Activated T-cell treated with anti-CD3 and anti-CD28 coated beads, Interleukin-2, amount 50 U/mL, for 24 hours (primary cell): Measurements from ENCODE around the gene ASPRV1.

ENCODE experiments used
- DNase-seq: peaks from one replicate; pipeline ENCODE4 v3.0.0-alpha.2; 2020
- H3K27ac Mint-ChIP-seq: 2 replicates; pipeline ENCODE4 v1.8.0; 2020; ENCODE audit warnings: mild to moderate bottlenecking, mixed read lengths
- H3K27me3 Mint-ChIP-seq: 2 replicates; pipeline ENCODE4 v1.8.0; 2020; ENCODE audit warnings: mixed read lengths
- H3K36me3 Mint-ChIP-seq: 2 replicates; pipeline ENCODE4 v1.8.0; 2020; ENCODE audit warnings: low read depth, mixed read lengths
- H3K4me1 Mint-ChIP-seq: 2 replicates; pipeline ENCODE4 v1.8.0; 2020; ENCODE audit warnings: low read depth, mixed read lengths
- H3K4me3 Mint-ChIP-seq: 2 replicates; pipeline ENCODE4 v1.8.0; 2020; ENCODE audit warnings: mild to moderate bottlenecking, moderate library complexity, mixed read lengths
- H3K9me3 Mint-ChIP-seq: 2 replicates; pipeline ENCODE4 v1.8.0; 2020; ENCODE audit warnings: mixed read lengths

Gene ASPRV1

DNA sequence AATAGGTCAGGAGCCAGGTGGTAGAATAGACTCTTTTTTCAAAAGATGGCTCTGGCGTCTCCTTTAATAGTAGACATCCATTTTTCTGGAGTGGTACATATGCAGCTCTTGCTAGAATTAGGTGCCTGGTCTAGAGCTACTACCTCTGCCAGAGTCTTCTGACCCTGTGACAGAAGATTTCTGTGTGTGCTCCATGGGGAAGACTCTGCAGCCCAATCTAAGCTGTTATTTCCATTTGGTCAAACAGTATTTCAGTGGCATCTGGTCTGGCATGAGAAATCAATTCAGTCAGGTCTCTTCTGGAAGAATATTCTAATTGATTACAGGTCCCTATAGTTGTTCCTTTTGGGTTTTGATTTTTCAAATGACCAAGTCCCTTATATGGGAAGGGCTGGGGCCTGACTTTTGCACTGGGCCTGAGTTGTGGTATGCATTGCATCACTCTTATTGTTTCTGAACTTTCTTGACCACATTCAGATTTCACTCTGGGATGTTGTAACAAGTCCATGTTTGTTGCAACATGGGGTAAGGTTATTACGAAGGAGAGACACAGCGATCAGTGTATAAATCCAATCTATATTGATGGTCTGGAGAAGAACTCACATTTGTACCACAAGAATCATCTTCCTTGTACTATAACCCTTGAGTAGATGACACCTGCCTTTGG, 34.4 kb downstream of the ASPRV1 start:
- no peaks in the 10 kb centered on the region for H3K27me3 Mint-ChIP-seq
- H3K27ac Mint-ChIP-seq: no peak overlapping the region
- H3K36me3 Mint-ChIP-seq: peaks cover 50% of the 10 kb centered on the region

DNA sequence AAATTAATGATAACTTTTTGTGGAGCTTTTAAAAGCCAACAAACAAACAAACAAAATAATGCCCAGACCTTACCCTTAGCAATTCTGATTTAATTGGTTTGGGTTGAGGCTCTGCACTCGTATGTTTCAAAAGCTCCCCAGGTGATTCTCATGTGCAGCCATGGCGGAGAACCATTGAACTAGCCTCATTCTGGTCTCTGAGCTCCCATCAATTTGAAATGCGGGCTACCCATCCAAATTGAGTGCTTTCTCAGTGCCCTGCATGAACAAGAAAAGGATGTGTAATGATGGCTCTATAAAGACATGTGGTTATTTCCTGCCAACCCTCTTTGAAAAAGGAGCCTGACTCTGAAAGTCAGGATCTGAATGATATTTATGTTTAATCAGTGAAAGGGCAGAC, 38.3 kb downstream of the ASPRV1 start:
- no peaks in the 10 kb centered on the region for H3K9me3 Mint-ChIP-seq
- H3K27me3 Mint-ChIP-seq: no peaks in the 10 kb centered on the region
- H3K4me1 Mint-ChIP-seq: peaks cover 28% of the 10 kb centered on the region
- no peak overlapping the region for H3K27ac Mint-ChIP-seq
- peaks cover 61% of the 10 kb centered on the region for H3K36me3 Mint-ChIP-seq
- DNase-seq: no peak
- H3K4me3 Mint-ChIP-seq: no peak overlapping the region

More for the DNA sequence above, 34.4 kb downstream of the ASPRV1 start:
- peaks cover 34% of the 10 kb centered on the region for H3K4me1 Mint-ChIP-seq
- no peaks in the 10 kb centered on the region for H3K9me3 Mint-ChIP-seq
- no peak for DNase-seq
- no peak overlapping the region for H3K4me3 Mint-ChIP-seq

DNA sequence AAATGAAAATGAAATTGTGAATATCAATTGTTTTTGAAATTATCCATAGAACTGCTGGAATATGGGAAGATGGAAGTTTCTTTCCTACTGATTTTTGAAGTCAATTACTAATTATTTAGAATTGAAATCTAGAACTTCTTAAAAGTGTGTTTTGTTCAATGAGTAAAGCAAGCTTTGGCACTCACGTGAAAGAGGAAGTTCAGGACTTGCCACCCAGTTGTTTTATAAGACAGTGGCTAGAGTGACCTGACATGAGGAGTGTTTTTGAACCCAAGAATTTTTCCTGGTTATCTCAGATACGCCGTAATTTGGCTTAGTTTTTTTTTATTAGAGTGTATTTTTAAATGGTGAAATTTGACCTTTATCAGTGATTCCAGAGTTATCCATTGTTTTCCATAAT, 43.0 kb downstream of the ASPRV1 start:
- Mint-ChIP-seq H3K4me3 (no peak overlapping the region), H3K27me3 (no peaks in the 10 kb centered on the region), H3K4me1 (peaks cover 34% of the 10 kb centered on the region), H3K36me3 (peaks cover 51% of the 10 kb centered on the region), H3K27ac (no peak overlapping the region), H3K9me3 (no peaks in the 10 kb centered on the region)
- no peak for DNase-seq

DNA sequence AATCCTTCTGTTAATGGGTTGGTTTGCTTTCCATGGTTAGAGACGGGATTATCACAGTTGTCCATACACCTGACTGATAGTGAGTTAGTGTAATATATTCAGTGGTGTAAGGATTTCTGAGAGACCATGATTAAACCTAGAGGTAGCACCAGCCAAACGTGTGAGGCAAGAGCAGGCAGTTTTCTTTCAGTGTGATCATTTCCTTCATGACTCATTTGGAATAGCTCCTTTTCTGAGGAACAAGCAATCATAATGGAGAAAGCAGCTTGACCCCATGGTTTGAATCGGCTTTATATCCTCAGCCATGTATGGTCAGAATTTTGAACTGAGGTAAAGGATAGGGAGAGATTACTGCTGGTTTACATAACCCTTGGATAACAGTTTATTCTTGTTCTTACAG, 43.6 kb downstream of the ASPRV1 start:
- H3K4me1 Mint-ChIP-seq: peaks cover 34% of the 10 kb centered on the region

DNA sequence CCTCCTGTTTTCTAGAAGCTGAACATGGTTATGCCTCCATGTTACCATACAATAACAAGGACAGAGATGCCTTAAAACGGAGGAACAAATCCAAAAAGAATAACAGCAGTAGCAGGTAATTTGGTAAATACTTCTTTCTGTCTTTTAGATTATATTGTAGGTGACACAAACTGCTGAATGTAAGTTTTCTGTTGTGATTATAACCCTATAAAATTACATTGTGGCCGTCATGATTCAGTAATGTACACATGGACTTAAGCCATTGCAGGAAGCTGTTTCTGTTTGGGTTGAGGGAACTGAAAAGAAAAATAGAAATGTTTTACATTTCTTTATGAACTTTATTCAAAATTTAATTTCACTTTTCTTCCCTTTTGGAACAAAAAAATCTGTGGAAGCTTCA, 45.3 kb downstream of the ASPRV1 start:
- DNase-seq: no peak
- Mint-ChIP-seq H3K4me3 (peak overlapping the region; percentile 74), H3K9me3 (no peaks in the 10 kb centered on the region), H3K27me3 (no peaks in the 10 kb centered on the region), H3K4me1 (peaks cover 41% of the 10 kb centered on the region), H3K27ac (peak overlapping the region; percentile 28), H3K36me3 (peaks cover 47% of the 10 kb centered on the region)

More for the DNA sequence above, 43.6 kb downstream of the ASPRV1 start:
- Mint-ChIP-seq H3K4me3 (no peak overlapping the region), H3K27me3 (no peaks in the 10 kb centered on the region), H3K9me3 (no peaks in the 10 kb centered on the region), H3K27ac (no peak overlapping the region), H3K36me3 (peaks cover 50% of the 10 kb centered on the region)
- no peak for DNase-seq

DNA sequence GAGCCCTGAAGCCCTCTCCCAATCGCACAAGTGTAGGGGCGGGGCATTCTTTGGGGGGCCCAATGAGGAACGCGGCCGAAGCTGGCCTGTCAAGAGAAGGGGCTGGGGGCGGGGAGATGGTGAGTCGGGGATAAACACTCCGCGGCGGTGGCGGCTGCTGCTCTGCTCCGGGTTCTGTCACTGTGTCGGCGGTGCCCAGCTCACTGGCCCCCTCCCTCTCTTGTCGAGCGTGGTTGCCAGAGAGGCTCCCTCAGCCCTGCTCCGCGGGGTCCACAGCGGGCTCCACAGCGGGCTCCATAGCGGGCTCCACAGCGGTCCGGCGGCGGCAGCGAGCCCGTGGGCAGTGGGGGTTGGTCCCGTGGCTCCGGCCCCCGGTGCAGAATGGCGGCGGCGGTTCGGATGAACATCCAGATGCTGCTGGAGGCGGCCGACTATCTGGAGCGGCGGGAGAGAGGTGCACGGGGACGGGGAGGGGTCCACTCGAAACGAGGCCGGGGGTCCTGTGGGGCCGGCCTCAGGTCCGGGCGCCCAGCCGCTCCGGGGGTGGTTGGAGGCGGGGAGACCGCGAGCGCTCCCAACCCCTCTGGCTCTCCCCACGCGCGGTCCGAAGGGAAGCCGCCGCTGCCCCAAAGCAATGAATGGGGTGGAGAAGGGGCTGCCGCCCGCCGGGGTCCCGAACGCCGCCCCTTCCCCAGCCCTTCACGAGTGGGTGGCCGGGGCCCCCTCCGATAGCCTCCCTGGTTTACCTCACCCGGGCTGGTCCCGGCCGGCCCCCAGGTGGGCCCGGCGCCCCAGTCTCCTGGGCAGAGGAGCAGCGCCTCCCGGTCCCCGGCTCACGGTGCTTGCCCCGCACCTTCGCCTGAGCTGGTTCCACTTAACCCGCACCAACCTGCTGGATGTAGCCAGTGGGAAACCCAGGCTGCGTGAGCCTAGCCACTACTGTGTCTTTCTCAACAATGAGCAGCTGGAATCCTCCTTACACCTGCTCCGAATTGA, 46.2 kb downstream of the ASPRV1 start, which contains the start of gene MXD1:
TSS of gene MXD1 (plus strand) at position 160 of the 996 bp plus-strand sequence. CDS start at position 382, 222 bp downstream.
- peaks cover 44% of the 10 kb centered on the region for H3K36me3 Mint-ChIP-seq
- H3K27ac Mint-ChIP-seq: peak within 1 kb of the TSS; percentile 95
- no peaks in the 10 kb centered on the region for H3K9me3 Mint-ChIP-seq

DNA sequence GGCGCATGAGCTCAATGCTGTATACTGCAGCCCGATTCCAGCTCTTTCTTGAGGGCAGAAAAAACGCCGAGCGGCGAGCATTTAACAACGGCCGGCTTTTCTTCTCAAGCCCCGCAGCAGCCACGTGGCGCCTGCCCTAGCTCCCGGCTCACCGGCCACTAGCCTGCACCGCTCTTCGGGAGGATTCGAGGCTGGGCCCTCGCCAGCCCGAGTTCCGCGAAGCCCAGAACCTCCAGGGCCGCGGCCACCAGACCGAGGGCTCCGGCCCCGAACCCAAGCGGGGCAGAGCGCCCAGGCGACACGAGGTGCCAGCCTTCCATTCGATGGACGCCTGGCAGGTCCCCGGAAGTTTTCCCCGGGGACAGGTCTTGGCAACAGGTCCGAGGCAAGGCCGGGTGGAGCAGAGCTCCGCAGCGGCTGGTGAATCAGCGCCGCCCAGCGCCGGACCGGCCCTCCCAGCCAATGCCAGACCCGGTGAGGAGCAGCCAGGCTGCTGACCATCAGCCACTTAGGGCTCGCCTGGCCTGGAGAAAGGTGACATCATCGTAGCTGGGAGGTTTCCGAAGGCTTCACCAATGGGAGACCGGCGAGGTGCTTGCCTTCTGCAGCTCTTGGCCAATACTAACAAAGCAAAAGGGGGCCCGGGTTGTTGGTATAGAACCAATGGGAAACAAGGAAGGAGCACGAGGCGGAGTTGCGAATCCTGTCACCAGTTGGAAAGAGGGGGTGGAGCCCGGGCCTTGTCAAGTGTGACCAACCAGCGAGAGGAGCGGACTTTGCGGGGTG, 47.1 kb downstream of the ASPRV1 start:
- Mint-ChIP-seq H3K4me1 (peaks cover 41% of the 10 kb centered on the region), H3K27ac (peak overlapping the region; percentile 95)
- DNase-seq: no peak

More for the DNA sequence above, 46.2 kb downstream of the ASPRV1 start, which contains the start of gene MXD1:
- peaks cover 41% of the 10 kb centered on the region for H3K4me1 Mint-ChIP-seq
- peak within 1 kb of the TSS; percentile 86 for H3K4me3 Mint-ChIP-seq
- no peaks in the 10 kb centered on the region for H3K27me3 Mint-ChIP-seq
- DNase-seq: peak; percentile 99

DNA sequence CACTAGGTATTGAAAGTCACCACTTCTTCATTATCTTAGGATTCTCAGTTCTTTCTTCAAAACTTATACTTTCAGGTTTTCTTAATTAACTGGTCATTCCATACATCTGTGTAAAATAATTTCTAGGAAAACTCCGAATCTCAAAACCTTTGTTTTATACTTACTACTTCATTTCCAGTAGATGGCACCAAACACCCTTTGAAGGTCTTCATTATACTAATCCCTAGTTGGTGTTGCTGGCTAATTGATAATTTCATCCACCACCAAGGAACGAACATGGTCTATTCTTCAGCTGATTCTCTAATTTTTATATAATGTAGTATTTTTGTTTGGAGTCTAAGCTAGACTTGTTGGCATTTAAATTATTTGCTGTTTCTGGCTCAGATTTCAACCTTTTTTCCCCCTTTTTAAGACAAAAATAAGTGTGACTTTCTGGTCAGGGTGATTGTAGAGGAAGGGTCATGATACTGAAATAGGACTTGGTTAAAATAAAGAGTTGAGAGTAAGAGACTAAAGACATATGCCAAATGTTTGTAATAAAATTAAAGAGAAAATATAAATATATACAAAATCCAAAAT, 49.4 kb downstream of the ASPRV1 start:
- no peaks in the 10 kb centered on the region for H3K27me3 Mint-ChIP-seq
- DNase-seq: no peak
- H3K27ac Mint-ChIP-seq: peak overlapping the region; percentile 57
- H3K36me3 Mint-ChIP-seq: peaks cover 52% of the 10 kb centered on the region
- H3K4me3 Mint-ChIP-seq: no peak overlapping the region
- peaks cover 30% of the 10 kb centered on the region for H3K4me1 Mint-ChIP-seq
- H3K9me3 Mint-ChIP-seq: no peaks in the 10 kb centered on the region

More for the DNA sequence above, 47.1 kb downstream of the ASPRV1 start:
- H3K9me3 Mint-ChIP-seq: no peaks in the 10 kb centered on the region
- no peaks in the 10 kb centered on the region for H3K27me3 Mint-ChIP-seq
- peak overlapping the region; percentile 86 for H3K4me3 Mint-ChIP-seq
- peaks cover 44% of the 10 kb centered on the region for H3K36me3 Mint-ChIP-seq
